Suprapubic skin (tissue), 4 donors: ENCODE data around the gene ARHGDIB.

Source experiments
- EP300 ChIP-seq: sonication (generic); formaldehyde crosslinking; IDR thresholded peaks from one replicate; pipeline ENCODE4 v1.6.1; 2017; ENCODE audit warnings: antibody characterized with exemption
- POLR2A ChIP-seq, 2 donors: fragments of 450-650 bp; IDR thresholded peaks; one replicate each; pipeline ENCODE4 v1.6.1; 2017; ENCODE audit warnings: antibody characterized with exemption in 2 of 2, mild to moderate bottlenecking in 2 of 2, moderate library complexity in 2 of 2
- POLR2AphosphoS5 ChIP-seq, 3 donors: sonication (generic); formaldehyde crosslinking; IDR thresholded peaks; one replicate each; pipeline ENCODE4 v1.6.1; 2017; ENCODE audit warnings: antibody characterized with exemption in 3 of 3
- TF ChIP-seq, protein P1 (sequence below), 2 donors: fragments of 200-600 bp in 1 of 2; fragments of 450-650 bp in 1 of 2; sonication (generic) in 1 of 2; IDR thresholded peaks; one replicate each; pipeline ENCODE4 v1.5.1; 2016 to 2019; ENCODE audit warnings: antibody characterized with exemption in 2 of 2, mild to moderate bottlenecking in 1 of 2, moderate library complexity in 1 of 2

DNA sequence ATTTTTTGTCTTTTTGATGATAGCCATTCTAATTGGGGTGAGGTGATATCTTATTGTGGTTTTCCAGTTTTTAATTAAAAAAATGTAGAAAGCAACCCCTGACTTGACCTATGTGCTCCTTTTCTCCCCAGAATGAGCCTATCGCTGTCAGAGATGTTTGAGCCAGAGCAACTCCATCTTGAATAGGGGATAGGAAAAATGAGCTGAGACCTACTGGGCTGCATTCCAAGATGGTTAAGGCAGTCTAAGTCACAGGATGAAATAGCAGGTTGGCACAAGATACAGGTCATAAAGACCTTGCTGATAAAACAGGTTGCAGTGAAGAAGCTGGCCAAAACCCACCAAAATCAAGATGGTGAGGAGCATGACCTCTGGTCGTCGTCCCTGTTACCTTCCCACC lies 36.9 kb downstream of the ARHGDIB start:
- TF ChIP-seq, protein P1, sequence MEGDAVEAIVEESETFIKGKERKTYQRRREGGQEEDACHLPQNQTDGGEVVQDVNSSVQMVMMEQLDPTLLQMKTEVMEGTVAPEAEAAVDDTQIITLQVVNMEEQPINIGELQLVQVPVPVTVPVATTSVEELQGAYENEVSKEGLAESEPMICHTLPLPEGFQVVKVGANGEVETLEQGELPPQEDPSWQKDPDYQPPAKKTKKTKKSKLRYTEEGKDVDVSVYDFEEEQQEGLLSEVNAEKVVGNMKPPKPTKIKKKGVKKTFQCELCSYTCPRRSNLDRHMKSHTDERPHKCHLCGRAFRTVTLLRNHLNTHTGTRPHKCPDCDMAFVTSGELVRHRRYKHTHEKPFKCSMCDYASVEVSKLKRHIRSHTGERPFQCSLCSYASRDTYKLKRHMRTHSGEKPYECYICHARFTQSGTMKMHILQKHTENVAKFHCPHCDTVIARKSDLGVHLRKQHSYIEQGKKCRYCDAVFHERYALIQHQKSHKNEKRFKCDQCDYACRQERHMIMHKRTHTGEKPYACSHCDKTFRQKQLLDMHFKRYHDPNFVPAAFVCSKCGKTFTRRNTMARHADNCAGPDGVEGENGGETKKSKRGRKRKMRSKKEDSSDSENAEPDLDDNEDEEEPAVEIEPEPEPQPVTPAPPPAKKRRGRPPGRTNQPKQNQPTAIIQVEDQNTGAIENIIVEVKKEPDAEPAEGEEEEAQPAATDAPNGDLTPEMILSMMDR (IDR thresholded peaks at IDR 0.05), result no peak
- no peak for TF ChIP-seq POLR2AphosphoS5 (IDR thresholded peaks at IDR 0.05)
- no peak for TF ChIP-seq POLR2A (IDR thresholded peaks at IDR 0.05)
- TF ChIP-seq EP300, result no peak
